CD14-positive monocyte (primary cell): ENCODE measurements around the gene KDM4C. TPM values are rescaled to one million over a fixed set of nuclear protein-coding genes. Genes with fewer than 3 reads are reported as not detected.

ENCODE experiments used
- DNase-seq, 3 donors: peaks; one replicate each; pipeline ENCODE4 v3.0.0-alpha.2; 2011 to 2022
- H2AFZ ChIP-seq: 2 replicates; pipeline ENCODE4 v1.6.0; 2012; ENCODE audit warnings: mild to moderate bottlenecking, low read depth, low read length, inconsistent platforms; ENCODE audit not compliant: insufficient read depth, poor library complexity, severe bottlenecking
- H3K27ac ChIP-seq, 2 donors: 1 replicate in 1 of 2; 2 replicates in 1 of 2; pipeline ENCODE4 v1.5.1; 2012 to 2013; ENCODE audit warnings: low read length in 2 of 2, control low read depth in 1 of 2, inconsistent platforms in 1 of 2, low read depth in 1 of 2, mild to moderate bottlenecking in 1 of 2
- H3K27me3 ChIP-seq, 2 donors: one replicate each; pipeline versions ENCODE4 v1.6.0 to v1.6.1; 2011 to 2013; ENCODE audit warnings: low read length in 2 of 2; ENCODE audit not compliant: control insufficient read depth in 2 of 2, insufficient read depth in 2 of 2
- H3K36me3 ChIP-seq, 2 donors: replicated peaks in 1 of 2; 1 replicate in 1 of 2; 2 replicates in 1 of 2; pipeline versions ENCODE4 v1.5.1 to v1.6.1; 2012 to 2013; ENCODE audit warnings: low read length in 2 of 2, control low read depth in 1 of 2, inconsistent platforms in 1 of 2, mild to moderate bottlenecking in 1 of 2; ENCODE audit not compliant: insufficient read depth in 2 of 2, control insufficient read depth in 1 of 2
- H3K4me1 ChIP-seq, 2 donors: 1 replicate in 1 of 2; 2 replicates in 1 of 2; pipeline versions ENCODE4 v1.5.1 to v1.6.1; 2012 to 2013; ENCODE audit warnings: low read length in 2 of 2, control low read depth in 1 of 2, inconsistent platforms in 1 of 2, mild to moderate bottlenecking in 1 of 2, moderate library complexity in 1 of 2; ENCODE audit not compliant: insufficient read depth in 2 of 2, control insufficient read depth in 1 of 2
- H3K4me2 ChIP-seq: replicated peaks from 2 replicates; pipeline ENCODE3; 2012; ENCODE audit warnings: low read length, moderate library complexity, mild to moderate bottlenecking; ENCODE audit not compliant: poor library complexity, severe bottlenecking; ENCODE audit errors: extremely low read depth
- H3K4me3 ChIP-seq, 3 experiments: fragments of 200-600 bp in 1 of 3; sonication (generic) in 1 of 3; replicated peaks in 1 of 3; 1 replicate in 2 of 3; 2 replicates in 1 of 3; pipeline ENCODE4 v1.5.1; 2011 to 2013; ENCODE audit warnings: low read length in 3 of 3, mild to moderate bottlenecking in 3 of 3, control low read depth in 2 of 3, low read depth in 2 of 3, inconsistent platforms in 1 of 3, moderate library complexity in 1 of 3
- H3K79me2 ChIP-seq: 2 replicates; pipeline ENCODE4 v1.6.0; 2012; ENCODE audit warnings: mild to moderate bottlenecking, control low read depth, inconsistent platforms, low read length, moderate library complexity; ENCODE audit not compliant: insufficient read depth
- H3K9ac ChIP-seq: 2 replicates; pipeline ENCODE4 v1.6.0; 2017; ENCODE audit warnings: low read length, mild to moderate bottlenecking; ENCODE audit not compliant: insufficient read depth, poor library complexity, severe bottlenecking
- H3K9me3 ChIP-seq, 2 donors: replicated peaks in 1 of 2; 1 replicate in 1 of 2; 2 replicates in 1 of 2; pipeline versions ENCODE4 v1.5.1 to v1.6.1; 2012 to 2013; ENCODE audit warnings: low read length in 2 of 2, control low read depth in 1 of 2; ENCODE audit not compliant: control insufficient read depth in 1 of 2, insufficient read depth in 1 of 2
- H4K20me1 ChIP-seq: 2 replicates; pipeline ENCODE4 v1.6.0; 2012; ENCODE audit warnings: mild to moderate bottlenecking, low read length, control low read depth, moderate library complexity; ENCODE audit not compliant: insufficient read depth
- H3K27ac Mint-ChIP-seq, 7 donors: one replicate each; pipeline ENCODE4 v1.8.0; 2020; ENCODE audit warnings: mild to moderate bottlenecking in 7 of 7, mixed read lengths in 7 of 7, moderate library complexity in 6 of 7, inconsistent platforms in 2 of 7
- H3K27me3 Mint-ChIP-seq, 3 donors: one replicate each; pipeline ENCODE4 v1.8.0; 2021 to 2022; ENCODE audit warnings: low read depth in 3 of 3, mild to moderate bottlenecking in 3 of 3, mixed read lengths in 3 of 3, moderate library complexity in 3 of 3, inconsistent platforms in 1 of 3
- H3K36me3 Mint-ChIP-seq, 2 donors: one replicate each; pipeline ENCODE4 v1.8.0; 2020; ENCODE audit warnings: mixed read lengths in 2 of 2, inconsistent platforms in 1 of 2, mild to moderate bottlenecking in 1 of 2
- H3K4me1 Mint-ChIP-seq: one replicate; pipeline ENCODE4 v1.8.0; 2020; ENCODE audit warnings: mild to moderate bottlenecking, mixed read lengths
- H3K4me3 Mint-ChIP-seq, 2 donors: one replicate each; pipeline ENCODE4 v1.8.0; 2020; ENCODE audit warnings: mild to moderate bottlenecking in 2 of 2, mixed read lengths in 2 of 2, moderate library complexity in 1 of 2
- H3K9me3 Mint-ChIP-seq, 7 donors: one replicate each; pipeline ENCODE4 v1.8.0; 2020 to 2022; ENCODE audit warnings: mixed read lengths in 7 of 7, mild to moderate bottlenecking in 6 of 7, moderate library complexity in 6 of 7, inconsistent platforms in 2 of 7
- whole genome bisulfite sequencing: methylation state at CpG from one replicate; pipeline ENCODE4 v1.1.5; 2013; ENCODE audit warnings: missing lambda C conversion rate; ENCODE audit not compliant: insufficient coverage; 5-methylcytosine and 5-hydroxymethylcytosine counted together
- intact Hi-C, 2 donors: fragments of 100-400 bp; cut with micrococcal nuclease; formaldehyde crosslinking; loops; one replicate each; pipeline versions ENCODE4 v1.15.0 to v1.15.1; 2023
- polyA plus RNA-seq, 3 donors: library from polyadenylated mRNA; depleted of rRNA in 1 of 3; unstranded in 2 of 3; stranded (reverse) in 1 of 3; fragments of 300-500 nt in 2 of 3; fragments of >200 nt in 1 of 3; fragmentation: Illumina TruSeq in 2 of 3; gene quantifications; 1 replicate in 2 of 3; 2 replicates in 1 of 3; pipeline ENCODE4 v1.2.3, GENCODE V29; 2012 to 2021
- TF ChIP-seq, protein P1 (sequence below): fragments of 200-600 bp; IDR thresholded peaks from one replicate; pipeline ENCODE4 v1.8.0; 2022; ENCODE audit warnings: antibody characterized with exemption, mild to moderate bottlenecking

Gene KDM4C
- polyA plus RNA-seq, 3 donors: 15.2 to 36.2 (median 17.1) TPM

DNA sequence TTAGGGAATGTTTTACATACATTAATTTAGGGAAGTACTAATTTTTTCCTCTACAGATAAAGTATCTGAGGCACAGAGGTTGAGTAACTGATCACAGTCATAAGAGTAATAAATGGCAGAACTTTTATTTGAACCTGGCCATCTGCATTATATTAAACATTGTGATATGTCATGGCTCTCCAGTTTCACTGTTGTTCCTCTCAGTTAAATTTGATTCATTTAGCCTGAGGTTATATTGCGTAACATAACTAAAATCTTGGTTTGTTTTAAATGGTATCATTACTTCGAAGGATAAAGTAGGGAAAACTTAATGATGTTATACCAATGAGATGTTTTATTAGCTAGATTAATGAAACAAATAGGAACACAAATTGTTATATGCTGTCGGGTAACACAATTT is 284.4 kb downstream of the KDM4C start:
- Mint-ChIP-seq H3K36me3 (peaks cover 27 to 38% of the 10 kb centered on the region in 2 donors), H3K4me1 (peaks cover 10% of the 10 kb centered on the region), H3K27me3 (no peaks in the 10 kb centered on the region), H3K9me3 (peaks cover 0 to 2% (median 0%) of the 10 kb centered on the region in 7 donors), H3K4me3 (no peak overlapping the region), H3K27ac (no peak overlapping the region)
- Histone ChIP-seq H3K9ac (no peak overlapping the region), H3K27ac (no peak overlapping the region), H3K4me3 (no peak overlapping the region), H3K27me3 (no peaks in the 10 kb centered on the region), H2AFZ (no peak overlapping the region), H3K9me3 (no peaks in the 10 kb centered on the region), H3K79me2 (no peaks in the 10 kb centered on the region), H3K4me1 (no peaks in the 10 kb centered on the region), H3K4me2 (no peak overlapping the region), H4K20me1 (no peaks in the 10 kb centered on the region), H3K36me3 (peaks cover 8 to 26% of the 10 kb centered on the region in 2 donors)
- TF ChIP-seq, protein P1, sequence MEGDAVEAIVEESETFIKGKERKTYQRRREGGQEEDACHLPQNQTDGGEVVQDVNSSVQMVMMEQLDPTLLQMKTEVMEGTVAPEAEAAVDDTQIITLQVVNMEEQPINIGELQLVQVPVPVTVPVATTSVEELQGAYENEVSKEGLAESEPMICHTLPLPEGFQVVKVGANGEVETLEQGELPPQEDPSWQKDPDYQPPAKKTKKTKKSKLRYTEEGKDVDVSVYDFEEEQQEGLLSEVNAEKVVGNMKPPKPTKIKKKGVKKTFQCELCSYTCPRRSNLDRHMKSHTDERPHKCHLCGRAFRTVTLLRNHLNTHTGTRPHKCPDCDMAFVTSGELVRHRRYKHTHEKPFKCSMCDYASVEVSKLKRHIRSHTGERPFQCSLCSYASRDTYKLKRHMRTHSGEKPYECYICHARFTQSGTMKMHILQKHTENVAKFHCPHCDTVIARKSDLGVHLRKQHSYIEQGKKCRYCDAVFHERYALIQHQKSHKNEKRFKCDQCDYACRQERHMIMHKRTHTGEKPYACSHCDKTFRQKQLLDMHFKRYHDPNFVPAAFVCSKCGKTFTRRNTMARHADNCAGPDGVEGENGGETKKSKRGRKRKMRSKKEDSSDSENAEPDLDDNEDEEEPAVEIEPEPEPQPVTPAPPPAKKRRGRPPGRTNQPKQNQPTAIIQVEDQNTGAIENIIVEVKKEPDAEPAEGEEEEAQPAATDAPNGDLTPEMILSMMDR: no peak
- intact Hi-C loops: no loop called here
- DNase-seq: no peak
- WGBS: no CpG with 5 or more reads among the region's 3 CpGs

- TF ChIP-seq, protein P1: no peak
- Histone ChIP-seq H3K27me3 (no peaks in the 10 kb centered on the region), H3K4me3 (no peak overlapping the region), H3K4me1 (no peaks in the 10 kb centered on the region), H3K79me2 (no peaks in the 10 kb centered on the region), H4K20me1 (no peaks in the 10 kb centered on the region), H3K36me3 (peaks cover 28 to 57% of the 10 kb centered on the region in 2 donors), H3K27ac (no peak overlapping the region), H2AFZ (no peak overlapping the region), H3K9me3 (no peaks in the 10 kb centered on the region), H3K4me2 (no peak overlapping the region), H3K9ac (no peak overlapping the region)
- Mint-ChIP-seq H3K36me3 (peaks cover 48 to 60% of the 10 kb centered on the region in 2 donors), H3K4me1 (peaks cover 10% of the 10 kb centered on the region), H3K27me3 (no peaks in the 10 kb centered on the region), H3K9me3 (no peaks in the 10 kb centered on the region), H3K27ac (peak overlapping the region in 1 of 7 donors; percentile 25), H3K4me3 (no peak overlapping the region)
- no peak for DNase-seq
- intact Hi-C loops: no loop called here
- WGBS: no CpG with 5 or more reads among the region's 1 CpG
Observed at GRCh38 chr9:7045361-7045760, 287.6 kb downstream of the KDM4C start.
